Measurements from ENCODE around the gene CYTH4.
"Not testable (repeated sequence)": the region's sequence is repeated elsewhere in the genome, so short reads cannot be mapped to it uniquely, and the experiment has no call there.

CYTH4 gene

DNA sequence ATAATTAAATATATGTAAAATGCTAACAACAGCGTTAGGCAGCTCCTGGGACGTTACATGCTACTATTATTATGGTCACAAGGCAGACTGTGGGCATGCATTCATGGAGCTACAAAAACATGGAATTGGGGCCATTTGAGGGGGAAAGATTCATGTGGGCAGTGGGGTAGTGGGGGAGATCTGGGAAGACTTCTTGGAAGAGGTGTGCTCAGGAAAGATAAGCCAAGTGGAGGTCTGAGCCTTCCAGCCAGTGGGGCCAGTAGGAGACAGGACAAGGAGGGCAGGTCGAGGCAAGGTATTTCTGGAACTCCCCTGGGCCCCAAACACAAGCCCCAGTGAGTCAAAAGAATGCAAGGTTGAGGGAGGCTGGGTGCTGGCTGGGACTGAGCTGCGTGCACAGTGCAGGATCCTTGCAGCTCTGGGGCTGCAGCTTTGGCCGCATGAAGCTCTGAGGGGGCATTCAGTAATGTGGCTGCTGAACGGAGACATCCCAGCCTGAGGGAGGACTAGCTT lies 35.4 kb downstream of the CYTH4 start:
- H3K36me3 ChIP-seq (ENCODE audit: insufficient read depth, low read length), result no peaks in the 10 kb centered on the region
- H3K27ac ChIP-seq (ENCODE audit: low read depth, low read length), result no peak overlapping the region
- peaks cover 0 to 11% of the 10 kb centered on the region in 2 donors for H3K27me3 ChIP-seq (ENCODE audit: control insufficient read depth in 1 of 2, insufficient read depth in 2 of 2, low read length in 2 of 2)
- H3K9ac ChIP-seq (ENCODE audit: low read length), result no peak overlapping the region
- H3K9me3 ChIP-seq (ENCODE audit: low read length), result no peaks in the 10 kb centered on the region
- no peaks in the 10 kb centered on the region for H3K4me1 ChIP-seq (ENCODE audit: insufficient read depth, low read length)
- H3K4me3 ChIP-seq (ENCODE audit: low read depth in 1 of 2, low read length in 2 of 2), result no peak overlapping the region

GRCh38 chr22:37318364-37319109 lies 36.2 kb downstream of the CYTH4 start:
- no peaks in the 10 kb centered on the region for H3K9me3 ChIP-seq (ENCODE audit: low read length)
- peaks cover 3 to 17% of the 10 kb centered on the region in 2 donors for H3K27me3 ChIP-seq (ENCODE audit: control insufficient read depth in 1 of 2, insufficient read depth in 2 of 2, low read length in 2 of 2)
- no peaks in the 10 kb centered on the region for H3K4me1 ChIP-seq (ENCODE audit: insufficient read depth, low read length)
- H3K9ac ChIP-seq (ENCODE audit: low read length), result no peak overlapping the region
- no peaks in the 10 kb centered on the region for H3K36me3 ChIP-seq (ENCODE audit: insufficient read depth, low read length)
- no peak overlapping the region for H3K4me3 ChIP-seq (ENCODE audit: low read depth in 1 of 2, low read length in 2 of 2)
- H3K27ac ChIP-seq (ENCODE audit: low read depth, low read length), result no peak overlapping the region

DNA sequence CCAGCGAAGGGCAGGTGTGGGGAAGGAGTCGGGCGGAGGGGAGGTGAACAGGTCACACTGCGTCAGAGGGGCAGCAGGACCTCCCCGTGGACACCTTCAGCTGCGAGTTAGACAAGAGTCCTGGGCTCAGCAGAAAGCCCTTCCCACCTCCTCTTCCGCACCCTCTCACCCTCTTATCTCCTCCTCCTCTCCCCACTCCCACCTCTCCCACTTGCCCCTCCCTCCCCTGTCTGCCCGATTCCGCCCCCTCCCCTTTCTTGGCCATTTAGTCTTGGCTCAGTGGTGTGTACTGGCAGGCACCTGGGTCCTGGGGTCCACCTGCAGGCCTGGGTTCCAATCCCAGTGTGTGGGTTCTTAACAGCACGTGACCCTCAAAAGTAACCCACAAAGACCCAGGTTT lies 37.2 kb downstream of the CYTH4 start:
- Histone ChIP-seq H3K4me3 (ENCODE audit: low read depth in 1 of 2, low read length in 2 of 2) (no peak overlapping the region), H3K36me3 (ENCODE audit: insufficient read depth, low read length) (no peaks in the 10 kb centered on the region), H3K9me3 (ENCODE audit: low read length) (no peaks in the 10 kb centered on the region), H3K4me1 (ENCODE audit: insufficient read depth, low read length) (no peaks in the 10 kb centered on the region), H3K27ac (ENCODE audit: low read depth, low read length) (no peak overlapping the region), H3K9ac (ENCODE audit: low read length) (no peak overlapping the region), H3K27me3 (ENCODE audit: control insufficient read depth in 1 of 2, insufficient read depth in 2 of 2, low read length in 2 of 2) (peaks cover 5 to 24% of the 10 kb centered on the region in 2 donors)

DNA sequence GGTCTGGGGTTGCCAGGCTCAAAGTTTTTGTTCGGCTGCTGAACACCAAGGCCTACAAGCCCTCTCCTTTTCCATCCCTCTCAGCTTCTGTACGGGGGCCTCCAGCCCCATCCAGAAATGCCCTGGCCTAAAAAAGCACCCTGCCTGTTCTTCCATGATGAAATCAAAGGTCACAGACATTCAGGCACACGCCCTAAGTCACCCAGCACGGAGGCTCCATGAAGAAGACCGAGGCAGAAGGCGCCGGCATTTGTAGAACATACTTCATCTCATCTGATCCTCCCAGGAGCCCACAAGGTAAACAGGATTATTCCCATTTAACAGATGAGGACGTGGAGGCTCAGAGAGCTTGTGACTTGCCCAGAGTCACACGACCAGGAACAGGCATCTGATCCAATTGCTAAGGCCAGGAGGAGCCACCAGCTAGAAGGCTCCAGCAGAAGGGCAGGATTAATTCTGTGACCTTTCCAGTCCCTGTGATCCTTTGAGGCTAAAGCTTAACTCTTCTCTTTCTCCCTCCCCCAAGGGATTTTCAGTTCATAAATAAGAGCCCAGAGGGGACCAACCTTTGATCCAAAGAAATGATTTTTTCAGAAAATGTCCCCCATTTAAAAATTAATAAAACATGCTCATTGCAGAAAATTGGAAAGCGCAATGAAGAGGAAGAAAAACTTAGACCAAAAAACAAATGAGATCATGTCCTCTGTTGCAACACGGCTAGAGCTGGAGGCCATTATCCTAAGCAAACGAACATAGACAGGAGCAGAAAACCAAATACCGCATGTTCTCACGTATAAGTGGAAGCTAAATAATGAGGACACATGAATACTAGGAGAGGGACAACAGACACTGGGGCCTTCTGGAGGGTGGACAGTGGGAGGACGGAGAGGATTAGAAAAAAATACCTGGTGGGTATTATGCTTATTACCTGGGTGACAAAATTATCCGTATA lies 38.7 kb downstream of the CYTH4 start:
- H3K4me3 ChIP-seq (ENCODE audit: low read depth in 1 of 2, low read length in 2 of 2), result no peak overlapping the region
- H3K36me3 ChIP-seq (ENCODE audit: insufficient read depth, low read length), result no peaks in the 10 kb centered on the region
- no peaks in the 10 kb centered on the region for H3K4me1 ChIP-seq (ENCODE audit: insufficient read depth, low read length)
- peaks cover 5 to 31% of the 10 kb centered on the region in 2 donors for H3K27me3 ChIP-seq (ENCODE audit: control insufficient read depth in 1 of 2, insufficient read depth in 2 of 2, low read length in 2 of 2)
- no peaks in the 10 kb centered on the region for H3K9me3 ChIP-seq (ENCODE audit: low read length)
- H3K27ac ChIP-seq (ENCODE audit: low read depth, low read length), result no peak overlapping the region
- no peak overlapping the region for H3K9ac ChIP-seq (ENCODE audit: low read length)

DNA sequence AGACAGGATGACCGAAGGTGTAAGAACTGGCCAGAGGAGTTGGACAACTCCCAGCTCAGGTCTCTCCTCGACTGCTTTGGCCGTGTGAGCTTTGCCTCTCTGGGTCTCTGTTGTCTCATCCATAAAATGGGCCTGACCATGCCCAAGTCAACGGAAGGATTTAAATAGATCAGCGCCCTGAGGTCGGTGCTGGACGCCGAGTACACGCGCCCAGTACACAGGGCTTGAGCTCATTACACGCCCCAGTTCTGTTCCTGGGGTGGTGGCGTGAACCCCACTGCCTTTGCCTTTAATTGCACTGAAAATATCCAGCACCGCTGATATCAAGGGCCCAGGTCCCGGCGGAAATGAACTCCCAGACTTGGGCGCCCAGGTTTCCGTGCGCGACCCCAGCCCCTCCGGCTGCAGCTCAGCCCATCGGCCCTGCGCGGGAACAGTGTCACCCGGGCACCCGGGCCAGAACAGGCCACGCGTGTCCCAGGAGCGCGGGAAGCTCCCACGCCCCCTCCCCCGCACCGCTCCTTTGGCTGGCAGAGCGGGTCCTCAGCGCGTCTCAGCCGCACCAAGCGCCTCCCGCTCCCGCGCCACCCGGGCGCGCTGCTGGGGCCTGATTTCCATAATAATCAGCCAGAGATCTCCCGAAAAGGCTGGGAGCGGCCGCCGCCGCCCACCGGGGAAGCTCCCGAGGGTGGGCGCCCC lies 42.2 kb downstream of the CYTH4 start:
- Histone ChIP-seq H3K27ac (ENCODE audit: low read depth, low read length) (no peak overlapping the region), H3K9ac (ENCODE audit: low read length) (no peak overlapping the region), H3K4me1 (ENCODE audit: insufficient read depth, low read length) (no peaks in the 10 kb centered on the region)

GRCh38 chr22:37325039-37325395 lies 42.7 kb downstream of the CYTH4 start:
- H3K4me3 ChIP-seq (ENCODE audit: low read depth in 1 of 2, low read length in 2 of 2), result no peak overlapping the region
- H3K27ac ChIP-seq (ENCODE audit: low read depth, low read length), result no peak overlapping the region
- no peaks in the 10 kb centered on the region for H3K36me3 ChIP-seq (ENCODE audit: insufficient read depth, low read length)
- peaks cover 10 to 50% of the 10 kb centered on the region in 2 donors for H3K27me3 ChIP-seq (ENCODE audit: control insufficient read depth in 1 of 2, insufficient read depth in 2 of 2, low read length in 2 of 2)
- H3K9ac ChIP-seq (ENCODE audit: low read length), result no peak overlapping the region
- H3K9me3 ChIP-seq (ENCODE audit: low read length), result no peaks in the 10 kb centered on the region
- H3K4me1 ChIP-seq (ENCODE audit: insufficient read depth, low read length), result no peaks in the 10 kb centered on the region

More for the DNA sequence above, 42.2 kb downstream of the CYTH4 start:
- H3K36me3 ChIP-seq (ENCODE audit: insufficient read depth, low read length), result no peaks in the 10 kb centered on the region
- peaks cover 10 to 45% of the 10 kb centered on the region in 2 donors for H3K27me3 ChIP-seq (ENCODE audit: control insufficient read depth in 1 of 2, insufficient read depth in 2 of 2, low read length in 2 of 2)
- H3K9me3 ChIP-seq (ENCODE audit: low read length), result no peaks in the 10 kb centered on the region
- no peak overlapping the region for H3K4me3 ChIP-seq (ENCODE audit: low read depth in 1 of 2, low read length in 2 of 2)

GRCh38 chr22:37326726-37327125 lies 44.4 kb downstream of the CYTH4 start:
- H3K36me3 ChIP-seq (ENCODE audit: insufficient read depth, low read length), result no peaks in the 10 kb centered on the region
- peaks cover 15 to 62% of the 10 kb centered on the region in 2 donors for H3K27me3 ChIP-seq (ENCODE audit: control insufficient read depth in 1 of 2, insufficient read depth in 2 of 2, low read length in 2 of 2)
- no peaks in the 10 kb centered on the region for H3K4me1 ChIP-seq (ENCODE audit: insufficient read depth, low read length)
- H3K9ac ChIP-seq (ENCODE audit: low read length), result no peak overlapping the region
- H3K9me3 ChIP-seq (ENCODE audit: low read length), result no peaks in the 10 kb centered on the region
- H3K4me3 ChIP-seq (ENCODE audit: low read depth in 1 of 2, low read length in 2 of 2), result no peak overlapping the region
- H3K27ac ChIP-seq (ENCODE audit: low read depth, low read length), result no peak overlapping the region

- Histone ChIP-seq H3K4me1 (ENCODE audit: insufficient read depth, low read length) (no peaks in the 10 kb centered on the region), H3K4me3 (ENCODE audit: low read depth in 1 of 2, low read length in 2 of 2) (no peak overlapping the region), H3K27ac (ENCODE audit: low read depth, low read length) (no peak overlapping the region), H3K9ac (ENCODE audit: low read length) (no peak overlapping the region), H3K9me3 (ENCODE audit: low read length) (no peaks in the 10 kb centered on the region), H3K27me3 (ENCODE audit: control insufficient read depth in 1 of 2, insufficient read depth in 2 of 2, low read length in 2 of 2) (peaks cover 22 to 73% of the 10 kb centered on the region in 2 donors), H3K36me3 (ENCODE audit: insufficient read depth, low read length) (no peaks in the 10 kb centered on the region)
Measured at GRCh38 chr22:37328017-37328416, 45.7 kb downstream of the CYTH4 start.

DNA sequence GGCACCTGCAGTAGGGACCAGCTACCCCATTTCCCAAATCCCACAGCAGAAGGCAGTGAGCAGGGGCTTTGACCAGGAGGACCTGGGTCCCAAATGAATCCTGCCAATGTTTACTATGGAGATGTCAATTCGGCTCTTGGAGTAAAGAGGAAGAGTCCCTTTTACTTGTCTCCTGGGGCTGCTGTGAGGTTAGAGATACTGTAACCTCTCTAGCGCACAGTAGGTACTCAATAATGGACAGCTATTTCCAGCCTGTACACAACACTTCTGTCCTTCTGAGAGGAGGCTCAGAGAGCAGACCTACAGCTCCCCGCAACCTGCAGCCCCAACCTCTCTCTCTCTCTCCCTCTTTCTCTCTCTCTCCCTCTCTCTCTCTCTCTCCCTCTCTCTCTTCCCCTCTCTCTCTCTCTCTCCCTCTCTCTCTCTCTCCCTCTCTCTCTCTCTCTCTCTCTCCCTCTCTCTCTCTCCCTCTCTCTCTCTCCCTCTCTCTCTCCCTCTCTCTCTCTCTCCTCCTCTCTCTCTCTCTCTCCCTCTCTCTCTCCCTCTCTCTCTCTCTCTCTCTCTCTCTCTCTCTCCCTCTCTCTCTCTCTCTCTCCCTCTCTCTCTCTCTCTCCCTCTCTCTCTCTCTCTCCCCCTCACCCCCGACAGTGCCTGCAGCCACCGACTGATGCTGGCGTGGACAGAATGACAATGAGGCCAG lies 46.4 kb downstream of the CYTH4 start:
- H3K4me1 ChIP-seq (ENCODE audit: insufficient read depth, low read length), result not testable (repeated sequence)
- peaks cover 18 to 76% of the 10 kb centered on the region in 2 donors for H3K27me3 ChIP-seq (ENCODE audit: control insufficient read depth in 1 of 2, insufficient read depth in 2 of 2, low read length in 2 of 2)

DNA sequence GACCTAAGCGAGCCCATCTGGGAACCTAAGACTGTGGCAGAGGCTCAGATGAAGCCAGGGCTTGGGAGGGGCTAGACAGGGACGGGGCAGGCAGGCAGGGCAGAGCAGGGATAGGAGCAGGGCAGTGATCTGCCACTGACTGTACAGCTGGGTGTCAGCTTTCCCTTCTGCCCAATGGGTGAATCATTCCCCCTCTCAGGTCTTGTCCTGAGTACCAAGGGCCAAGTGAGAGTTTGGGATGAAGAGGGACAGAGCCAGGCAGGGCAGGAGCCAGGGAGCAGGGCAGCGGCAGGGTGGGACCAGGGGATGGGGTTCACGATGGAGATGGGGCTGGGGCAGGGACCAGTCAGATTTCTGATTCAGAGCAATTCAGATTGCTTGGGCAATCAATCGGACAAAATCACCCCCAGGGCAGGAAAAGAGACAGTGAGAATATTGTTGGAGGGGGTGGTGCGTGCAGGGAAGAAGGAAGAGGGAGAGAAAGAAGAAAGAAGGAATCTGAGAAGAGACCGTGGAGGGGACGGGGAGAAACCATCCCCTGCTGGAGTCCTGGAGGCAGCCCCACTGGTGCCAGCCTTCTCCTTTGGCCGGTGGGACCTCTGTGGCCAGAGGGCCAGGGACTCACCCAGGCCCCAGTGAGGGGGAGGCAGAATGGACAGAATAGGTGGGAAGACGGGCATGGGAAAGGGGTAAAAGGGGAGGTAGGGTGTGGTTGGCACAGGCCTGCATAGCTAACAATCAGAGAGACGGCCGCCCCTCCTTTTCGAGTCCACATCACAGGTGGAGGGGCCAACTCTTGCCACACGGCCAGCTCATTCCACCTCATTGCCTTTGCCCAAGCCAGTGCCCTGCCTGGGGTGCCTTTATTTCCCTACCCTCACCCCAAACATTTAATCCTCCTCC lies 47.2 kb downstream of the CYTH4 start:
- Histone ChIP-seq H3K9ac (ENCODE audit: low read length) (no peak overlapping the region), H3K4me1 (ENCODE audit: insufficient read depth, low read length) (no peaks in the 10 kb centered on the region), H3K36me3 (ENCODE audit: insufficient read depth, low read length) (no peaks in the 10 kb centered on the region), H3K27me3 (ENCODE audit: control insufficient read depth in 1 of 2, insufficient read depth in 2 of 2, low read length in 2 of 2) (peaks cover 23 to 76% of the 10 kb centered on the region in 2 donors), H3K9me3 (ENCODE audit: low read length) (no peaks in the 10 kb centered on the region), H3K27ac (ENCODE audit: low read depth, low read length) (no peak overlapping the region), H3K4me3 (ENCODE audit: low read depth in 1 of 2, low read length in 2 of 2) (no peak overlapping the region)

More for the DNA sequence above, 46.4 kb downstream of the CYTH4 start:
- H3K36me3 ChIP-seq (ENCODE audit: insufficient read depth, low read length); H3K27ac ChIP-seq (ENCODE audit: low read depth, low read length); H3K9ac ChIP-seq (ENCODE audit: low read length); H3K9me3 ChIP-seq (ENCODE audit: low read length); H3K4me3 ChIP-seq (ENCODE audit: low read depth in 1 of 2, low read length in 2 of 2): not testable (repeated sequence)
